GM12874 (cell line): ENCODE measurements around the gene CAMK2B.

ENCODE experiments used
- CTCF ChIP-seq: IDR thresholded peaks from 2 replicates; pipeline ENCODE4 v1.5.1; 2011; ENCODE audit warnings: low read depth, mild to moderate bottlenecking, control low read depth, low read length, moderate library complexity; ENCODE audit not compliant: insufficient read depth

The CAMK2B gene

GRCh38 chr7:44262031-44262430 is 63.4 kb downstream of the CAMK2B start:
- no peak for TF ChIP-seq CTCF

- peak; percentile 29 for TF ChIP-seq CTCF
These were observed 64.2 kb downstream of the CAMK2B start for GRCh38 chr7:44261240-44261639.

GRCh38 chr7:44259547-44260457 is 65.6 kb downstream of the CAMK2B start:
- no peak for TF ChIP-seq CTCF

DNA sequence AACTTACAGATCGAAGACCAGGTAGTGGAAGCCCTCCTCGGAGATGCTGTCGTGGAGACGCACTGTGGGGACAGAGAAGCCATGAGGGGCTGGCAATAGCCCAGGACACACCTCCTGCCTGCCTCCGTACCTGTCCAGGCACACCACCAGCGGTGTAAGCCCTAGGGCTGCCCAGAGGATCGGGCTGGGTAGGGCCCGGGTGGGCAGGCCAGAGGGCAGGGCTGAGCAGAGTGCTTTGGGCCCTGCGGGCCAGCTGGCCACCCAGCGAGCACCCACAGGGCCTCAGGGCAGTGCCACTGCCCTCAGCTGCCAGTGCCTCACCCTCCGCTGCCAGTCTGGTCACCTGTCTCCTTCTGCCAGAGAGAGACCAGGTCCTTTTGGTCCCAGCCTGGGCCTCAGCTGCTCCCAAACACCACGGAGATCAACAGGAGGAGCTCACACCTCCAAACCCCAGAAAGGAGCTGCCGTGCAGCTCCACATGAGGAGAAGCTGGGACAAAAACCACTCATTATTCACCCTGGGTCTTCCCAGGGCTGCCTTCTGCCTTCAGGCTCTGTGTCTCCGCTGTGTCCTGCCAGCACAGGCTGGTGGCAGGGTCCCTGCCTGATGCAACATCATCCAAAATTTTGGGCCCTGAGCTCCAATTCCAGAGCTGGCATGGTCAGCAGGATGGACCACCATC is 66.4 kb downstream of the CAMK2B start:
- no peak for TF ChIP-seq CTCF

- TF ChIP-seq CTCF, result no peak
These were observed 67.0 kb downstream of the CAMK2B start for GRCh38 chr7:44258423-44258760.

DNA sequence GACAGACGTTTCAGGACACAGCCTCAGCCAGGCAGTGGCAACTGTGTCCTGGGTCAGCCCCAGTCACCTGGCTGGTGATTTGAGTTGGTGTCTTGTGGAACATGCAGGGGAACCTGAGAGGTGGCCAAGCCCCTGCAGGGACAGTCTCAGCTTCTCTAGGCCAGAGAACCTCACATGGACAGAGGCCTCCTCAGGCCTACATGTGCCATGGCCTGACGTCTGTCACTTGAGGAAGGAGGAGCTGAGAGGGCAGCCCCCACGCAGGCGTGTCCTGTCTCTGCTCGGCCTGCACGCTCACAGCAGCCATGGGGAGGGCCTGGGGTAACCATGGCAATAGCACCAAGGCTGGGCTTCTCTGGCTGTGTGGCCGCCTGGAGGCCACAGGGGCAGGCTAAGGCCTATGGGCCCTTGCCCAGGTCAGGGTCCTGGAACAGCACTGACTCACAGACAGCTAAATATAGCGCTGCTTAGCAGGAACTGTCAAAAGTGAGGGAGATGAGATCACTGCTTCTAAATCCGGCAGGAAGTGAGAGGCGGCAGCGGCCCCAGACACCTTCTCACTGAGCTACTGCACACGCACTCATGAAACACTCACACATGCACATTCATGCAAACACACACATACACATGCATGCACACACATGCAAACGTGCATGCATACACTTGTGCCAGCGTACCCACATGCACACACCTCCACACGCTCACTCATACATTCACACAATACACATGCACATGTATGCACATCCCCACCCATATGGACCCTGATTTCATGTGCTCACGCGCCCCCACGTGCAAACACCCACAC is 67.6 kb downstream of the CAMK2B start:
- TF ChIP-seq CTCF, result no peak

DNA sequence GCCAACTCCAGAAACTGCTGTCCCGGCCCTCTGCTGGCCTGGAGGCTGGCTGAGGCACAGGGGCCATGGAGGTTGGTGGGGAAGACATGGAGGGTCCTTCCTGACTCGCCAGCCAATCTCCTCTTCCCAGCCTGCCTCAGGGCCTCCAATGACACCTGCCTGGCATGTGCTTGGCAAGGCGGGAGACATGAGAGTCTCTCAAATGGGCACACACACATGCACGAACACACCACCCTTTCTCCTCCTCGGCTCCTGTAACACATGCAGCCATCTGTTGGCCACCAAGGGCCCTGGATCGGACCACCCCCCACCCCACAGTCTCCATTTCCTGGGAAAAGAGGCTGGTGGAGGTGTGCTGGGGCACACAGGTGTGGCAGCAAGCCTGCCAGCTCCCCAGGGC is 68.2 kb downstream of the CAMK2B start:
- TF ChIP-seq CTCF, result no peak
